HCT116 (cell line): ENCODE data around the gene HOMER3. TPM values are rescaled to one million over a fixed set of nuclear protein-coding genes. Genes with fewer than 3 reads are reported as not detected.

ENCODE experiments used
- ATAC-seq: fragments of 200-7000 bp; cut with Tn5 transposase; 2 replicates; pipeline ENCODE4 v1.9.1; 2020; ENCODE audit warnings: mild to moderate bottlenecking, moderate library complexity
- BruUV-seq: library from RNA; stranded (reverse); fragments of 400-500 nt; replicated peaks from 2 replicates; lab custom pipeline; 2021; lab: Mats Ljungman, UMichigan
- CTCF ChIA-PET: fragments of 300-600 bp; sonication (Branson Sonifier 250); formaldehyde crosslinking; loops from one replicate; lab custom pipeline; 2021; ENCODE audit warnings: antibody characterized with exemption; lab: Charles Lee
- POLR2A ChIA-PET: fragments of 300-600, 350-600 bp; sonication (Branson Sonifier 250); formaldehyde crosslinking; loops from one replicate; lab custom pipeline; 2021; ENCODE audit warnings: antibody characterized with exemption; lab: Charles Lee
- RAD21 ChIA-PET, 2 experiments: fragments of 300-600 bp; sonication (Branson Sonifier 250); formaldehyde crosslinking; loops; one replicate each; lab custom pipeline; 2023; ENCODE audit warnings: low total read pairs in 2 of 2; ENCODE audit not compliant: uncharacterized antibody in 2 of 2, unreplicated experiment in 2 of 2, low non-redundant PET in 1 of 2; lab: Charles Lee
- DNase-seq: peaks from one replicate; pipeline ENCODE4 v3.0.0-alpha.2; 2010; ENCODE audit warnings: low read depth, low spot score
- H2AFZ ChIP-seq: fragments of 200-600 bp; shearing (Covaris generic), sonication (generic); 2 replicates; pipeline ENCODE4 v1.6.1; 2017; ENCODE audit warnings: low read depth, mixed run types, mixed read lengths, antibody characterized with exemption, low read length; ENCODE audit not compliant: poor library complexity, severe bottlenecking
- H3K27ac ChIP-seq: 2 replicates; pipeline ENCODE4 v1.5.1; 2012; ENCODE audit warnings: low read depth, low read length
- H3K27me3 ChIP-seq: fragments of 200-600 bp; sonication (generic); 2 replicates; pipeline ENCODE4 v1.6.1; 2016; ENCODE audit warnings: mixed run types, low read length, mixed read lengths; ENCODE audit not compliant: insufficient read depth
- H3K36me3 ChIP-seq, 2 experiments: fragments of 200-500 bp in 1 of 2; fragments of 200-600 bp in 1 of 2; sonication (Bioruptor generic) in 1 of 2; sonication (generic) in 1 of 2; 2 replicates each; pipeline versions ENCODE4 v1.5.1 to v1.6.1; 2014 to 2016; ENCODE audit warnings: low read length in 2 of 2, inconsistent platforms in 1 of 2, mixed read lengths in 1 of 2, mixed run types in 1 of 2; ENCODE audit not compliant: insufficient read depth in 2 of 2, control insufficient read depth in 1 of 2
- H3K4me1 ChIP-seq, 2 experiments: fragments of 200-600 bp in 1 of 2; sonication (generic) in 1 of 2; 2 replicates each; pipeline versions ENCODE4 v1.5.1 to v1.6.1; 2012 to 2017; ENCODE audit warnings: low read length in 2 of 2, inconsistent platforms in 1 of 2, mild to moderate bottlenecking in 1 of 2, mixed read lengths in 1 of 2, mixed run types in 1 of 2, moderate library complexity in 1 of 2; ENCODE audit not compliant: insufficient read depth in 2 of 2, control insufficient read depth in 1 of 2
- H3K4me2 ChIP-seq: fragments of 200-600 bp; sonication (generic); 2 replicates; pipeline ENCODE4 v1.6.1; 2017; ENCODE audit warnings: mixed run types, low read length, mixed read lengths
- H3K4me3 ChIP-seq, 2 experiments: fragments of 200-600 bp in 1 of 2; sonication (generic) in 1 of 2; replicated peaks in 1 of 2; 2 replicates each; pipeline ENCODE4 v1.5.1; 2011 to 2016; ENCODE audit warnings: low read length in 2 of 2, control low read depth in 1 of 2, low read depth in 1 of 2, mild to moderate bottlenecking in 1 of 2, mixed read lengths in 1 of 2, mixed run types in 1 of 2
- H3K79me2 ChIP-seq: fragments of 200-600 bp; sonication (generic); 2 replicates; pipeline ENCODE4 v1.6.1; 2017; ENCODE audit warnings: mild to moderate bottlenecking, mixed run types, low read length, moderate library complexity, mixed read lengths; ENCODE audit not compliant: insufficient read depth
- H3K9ac ChIP-seq: fragments of 200-600 bp; sonication (generic); 2 replicates; pipeline ENCODE4 v1.6.1; 2016; ENCODE audit warnings: low read length, mixed read lengths
- H3K9me2 ChIP-seq: fragments of 200-600 bp; sonication (generic), shearing (Covaris generic); 2 replicates; pipeline ENCODE4 v1.6.1; 2017; ENCODE audit warnings: mixed run types, mild to moderate bottlenecking, moderate library complexity; ENCODE audit not compliant: insufficient read depth
- H3K9me3 ChIP-seq, 2 experiments: fragments of 200-500 bp in 1 of 2; fragments of 200-600 bp in 1 of 2; sonication (Bioruptor generic) in 1 of 2; sonication (generic) in 1 of 2; 2 replicates each; pipeline ENCODE4 v1.6.1; 2014 to 2017; ENCODE audit warnings: low read length in 2 of 2, mixed read lengths in 2 of 2, inconsistent platforms in 1 of 2, low read depth in 1 of 2, mild to moderate bottlenecking in 1 of 2, mixed run types in 1 of 2, moderate library complexity in 1 of 2; ENCODE audit not compliant: control insufficient read depth in 1 of 2, insufficient read depth in 1 of 2
- H4K20me1 ChIP-seq: fragments of 200-600 bp; sonication (generic), shearing (Covaris generic); 2 replicates; pipeline ENCODE4 v1.6.1; 2017; ENCODE audit warnings: mixed run types, mild to moderate bottlenecking, moderate library complexity; ENCODE audit not compliant: insufficient read depth
- CEBPB ChIP-seq: IDR thresholded peaks from 2 replicates; pipeline ENCODE4 v1.6.1; 2012; ENCODE audit warnings: low read depth
- ELF1 ChIP-seq: IDR thresholded peaks from 2 replicates; pipeline ENCODE4 v1.6.1; 2012; ENCODE audit warnings: low read depth, borderline replicate concordance
- EZH2 ChIP-seq: fragments of 200-600 bp; sonication (generic); IDR thresholded peaks from 2 replicates; pipeline ENCODE4 v1.6.1; 2017; ENCODE audit warnings: antibody characterized with exemption, mixed run types
- EZH2phosphoT487 ChIP-seq: fragments of 200-600 bp; IDR thresholded peaks from 2 replicates; pipeline ENCODE4 v1.6.1; 2018; ENCODE audit warnings: antibody characterized with exemption, borderline replicate concordance
- POLR2A ChIP-seq: IDR thresholded peaks from 2 replicates; pipeline ENCODE4 v1.7.0; 2011; ENCODE audit warnings: borderline replicate concordance; ENCODE audit not compliant: insufficient read depth, insufficient read length; ENCODE audit errors: extremely low read depth
- RAD21 ChIP-seq: IDR thresholded peaks from 2 replicates; pipeline ENCODE4 v1.6.1; 2012; ENCODE audit warnings: low read depth, mild to moderate bottlenecking
- SP1 ChIP-seq: IDR thresholded peaks from 2 replicates; pipeline ENCODE4 v1.6.1; 2012; ENCODE audit warnings: low read depth
- YY1 ChIP-seq: IDR thresholded peaks from 2 replicates; pipeline ENCODE4 v1.6.1; 2011; ENCODE audit warnings: low read length, low read depth, moderate library complexity, mild to moderate bottlenecking; ENCODE audit not compliant: insufficient replicate concordance; ENCODE audit errors: extremely low read depth
- ZBTB33 ChIP-seq: IDR thresholded peaks from 2 replicates; pipeline ENCODE4 v1.6.1; 2011; ENCODE audit warnings: mild to moderate bottlenecking, low read length, moderate library complexity; ENCODE audit not compliant: insufficient replicate concordance; ENCODE audit errors: extremely low read depth
- ZFX ChIP-seq: fragments of 450-650 bp; IDR thresholded peaks from 2 replicates; pipeline ENCODE4 v1.6.1; 2017
- intact Hi-C: fragments of 100-400 bp; cut with micrococcal nuclease; formaldehyde crosslinking; loops from 2 replicates; pipeline ENCODE4 v1.10.0; 2022
- total RNA-seq: library from RNA; stranded (reverse); gene quantifications from one replicate; pipeline ENCODE4 v1.2.1, GENCODE V29; 2021; ENCODE audit not compliant: unreplicated experiment
- TF ChIP-seq, protein P1 (sequence below): IDR thresholded peaks from 2 replicates; pipeline ENCODE4 v1.6.1; 2012
- TF ChIP-seq, protein P2 (sequence below), 3 experiments: fragments of 200-600 bp in 1 of 3; sonication (generic) in 1 of 3; IDR thresholded peaks in 2 of 3; conservative IDR thresholded peaks in 1 of 3; 2 replicates each; pipeline ENCODE4 v1.5.1; 2012 to 2017; ENCODE audit warnings: low read depth in 2 of 3, low read length in 2 of 3, antibody characterized with exemption in 1 of 3, borderline replicate concordance in 1 of 3, control low read depth in 1 of 3, mild to moderate bottlenecking in 1 of 3, mixed read lengths in 1 of 3, mixed run types in 1 of 3, moderate library complexity in 1 of 3; ENCODE audit not compliant: insufficient read depth in 1 of 3

Gene HOMER3
- total RNA-seq, 1 experiment from 2014 or later, result 45.2 TPM

DNA sequence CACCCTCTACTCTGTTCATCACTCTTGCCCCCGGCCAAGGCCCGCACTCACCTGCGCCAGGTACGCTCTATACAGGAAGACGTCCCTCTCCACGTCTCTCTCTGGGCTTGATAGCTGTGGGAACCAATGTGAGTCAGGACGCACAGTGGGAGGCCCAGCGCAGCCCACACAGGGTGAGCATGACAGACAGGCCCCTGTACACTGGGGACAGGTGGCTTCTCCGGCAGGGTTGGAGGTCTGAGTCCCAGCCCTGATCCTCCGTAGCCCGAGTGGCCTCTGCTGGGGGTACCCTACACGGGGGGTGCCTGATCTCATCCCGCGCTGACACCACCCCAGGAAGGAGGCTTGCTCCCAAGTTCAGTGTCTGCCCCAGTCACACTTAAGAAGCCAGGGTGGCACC, 28.1 kb downstream of the HOMER3 start:
- no peak for ATAC-seq
- intact Hi-C loops, result no loop called here

More for the DNA sequence above, 28.1 kb downstream of the HOMER3 start:
- Histone ChIP-seq H3K79me2 (peaks cover 51% of the 10 kb centered on the region), H3K36me3 (peaks cover 0 to 4% of the 10 kb centered on the region in 2 experiments; a peak in 2 of 4 replicates), H3K9me3 (no peaks in the 10 kb centered on the region), H3K4me2 (no peak overlapping the region), H3K27ac (no peak overlapping the region), H3K27me3 (no peaks in the 10 kb centered on the region), H3K4me1 (peaks cover 9 to 10% of the 10 kb centered on the region in 2 experiments), H4K20me1 (no peaks in the 10 kb centered on the region), H2AFZ (no peak overlapping the region), H3K9ac (no peak overlapping the region), H3K9me2 (no peaks in the 10 kb centered on the region), H3K4me3 (no peak overlapping the region)
- RAD21 ChIA-PET, result no interaction called here
- POLR2A ChIA-PET, result no interaction called here
- CTCF ChIA-PET, result no interaction called here
- TF ChIP-seq ZFX (no peak), CEBPB (no peak), EZH2phosphoT487 (no peak), ELF1 (no peak), EZH2 (no peak), RAD21 (no peak), SP1 (no peak), ZBTB33 (no peak), POLR2A (no peak), YY1 (no peak)
- TF ChIP-seq, protein P1, sequence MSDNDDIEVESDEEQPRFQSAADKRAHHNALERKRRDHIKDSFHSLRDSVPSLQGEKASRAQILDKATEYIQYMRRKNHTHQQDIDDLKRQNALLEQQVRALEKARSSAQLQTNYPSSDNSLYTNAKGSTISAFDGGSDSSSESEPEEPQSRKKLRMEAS, result no peak
- TF ChIP-seq, protein P2, sequence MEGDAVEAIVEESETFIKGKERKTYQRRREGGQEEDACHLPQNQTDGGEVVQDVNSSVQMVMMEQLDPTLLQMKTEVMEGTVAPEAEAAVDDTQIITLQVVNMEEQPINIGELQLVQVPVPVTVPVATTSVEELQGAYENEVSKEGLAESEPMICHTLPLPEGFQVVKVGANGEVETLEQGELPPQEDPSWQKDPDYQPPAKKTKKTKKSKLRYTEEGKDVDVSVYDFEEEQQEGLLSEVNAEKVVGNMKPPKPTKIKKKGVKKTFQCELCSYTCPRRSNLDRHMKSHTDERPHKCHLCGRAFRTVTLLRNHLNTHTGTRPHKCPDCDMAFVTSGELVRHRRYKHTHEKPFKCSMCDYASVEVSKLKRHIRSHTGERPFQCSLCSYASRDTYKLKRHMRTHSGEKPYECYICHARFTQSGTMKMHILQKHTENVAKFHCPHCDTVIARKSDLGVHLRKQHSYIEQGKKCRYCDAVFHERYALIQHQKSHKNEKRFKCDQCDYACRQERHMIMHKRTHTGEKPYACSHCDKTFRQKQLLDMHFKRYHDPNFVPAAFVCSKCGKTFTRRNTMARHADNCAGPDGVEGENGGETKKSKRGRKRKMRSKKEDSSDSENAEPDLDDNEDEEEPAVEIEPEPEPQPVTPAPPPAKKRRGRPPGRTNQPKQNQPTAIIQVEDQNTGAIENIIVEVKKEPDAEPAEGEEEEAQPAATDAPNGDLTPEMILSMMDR (IDR thresholded peaks at IDR 0.05 in 2 of 3, conservative IDR thresholded peaks at IDR 0.05 in 1 of 3; ENCODE audit: borderline replicate concordance in 1 of 3, insufficient read depth in 1 of 3, low read depth in 2 of 3, low read length in 2 of 3), result no peak
- no peak for DNase-seq
- BruUV-seq, result no TSS peak
